ENCODE measurements around the gene CCR5.

DNA sequence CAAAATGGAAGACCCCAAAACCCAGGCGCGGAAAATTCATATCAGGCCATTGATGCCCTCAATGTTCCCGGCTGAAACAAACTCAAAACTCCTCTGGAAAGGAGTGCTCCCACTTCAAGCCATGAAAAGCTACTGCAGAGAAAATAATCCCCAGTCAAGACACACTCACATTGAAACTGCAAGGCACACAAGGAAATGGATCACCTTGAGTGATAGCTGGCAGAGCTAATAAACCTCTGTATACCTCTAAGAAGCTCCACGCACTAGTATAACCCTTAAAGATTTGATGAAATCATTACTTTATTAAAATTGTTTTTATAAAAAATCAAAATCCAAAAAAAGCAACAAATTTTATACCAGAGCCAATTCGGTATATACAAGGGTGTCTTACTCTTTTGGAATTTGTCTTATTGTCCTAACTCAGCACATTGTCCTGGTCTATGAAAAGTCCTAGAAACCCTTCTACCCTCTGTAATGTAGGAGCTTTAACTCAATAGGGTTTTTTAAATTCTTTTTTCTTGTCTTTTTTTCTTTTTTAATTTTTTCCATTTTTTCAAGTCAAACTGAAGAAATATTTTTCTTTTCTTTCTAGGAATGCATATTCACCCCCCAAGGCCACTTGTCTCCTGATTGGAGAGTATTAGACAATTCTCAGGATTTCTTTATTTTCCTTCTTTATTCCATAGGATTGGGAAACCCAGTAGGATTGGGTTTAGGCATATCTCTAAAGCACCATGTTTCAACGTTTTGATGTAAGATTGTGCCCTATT, 27.6 kb downstream of the CCR5 start:
- TF ChIP-seq CTCF (IDR thresholded peaks at IDR 0.05; ENCODE audit: low read depth, low read length) (no peak), EZH2phosphoT487 (IDR thresholded peaks at IDR 0.05; ENCODE audit: low read depth) (no peak)
